Ascending aorta (tissue), 2 donors: ENCODE results near the gene TSPAN3. TPM values are rescaled to one million over a fixed set of nuclear protein-coding genes. Genes with fewer than 3 reads are reported as not detected.

Experiments
- DNase-seq, 2 donors: peaks; one replicate each; pipeline ENCODE4 v3.0.0-alpha.2; 2019; ENCODE audit warnings: low spot score in 2 of 2
- H3K27ac ChIP-seq, 2 donors: fragments of 200-600 bp; sonication (generic); one replicate each; pipeline ENCODE4 v1.5.1; 2016 to 2017; ENCODE audit warnings: mild to moderate bottlenecking in 1 of 2
- H3K27me3 ChIP-seq: fragments of 200-600 bp; sonication (generic); one replicate; pipeline ENCODE4 v1.5.1; 2017
- H3K36me3 ChIP-seq, 2 donors: fragments of 200-600 bp; sonication (generic); one replicate each; pipeline ENCODE4 v1.5.1; 2016
- H3K4me1 ChIP-seq, 2 donors: fragments of 200-600 bp; sonication (generic); one replicate each; pipeline ENCODE4 v1.5.1; 2016 to 2017; ENCODE audit warnings: mild to moderate bottlenecking in 1 of 2
- H3K4me3 ChIP-seq, 2 donors: fragments of 200-600 bp; sonication (generic); one replicate each; pipeline ENCODE4 v1.5.1; 2016 to 2017; ENCODE audit warnings: mild to moderate bottlenecking in 1 of 2
- H3K9me3 ChIP-seq, 2 donors: fragments of 200-600 bp; sonication (generic); one replicate each; pipeline ENCODE4 v1.5.1; 2016
- intact Hi-C: fragments of 100-400 bp; cut with DNase I; formaldehyde crosslinking; loops from one replicate; pipeline ENCODE4 v1.15.1; 2023
- total RNA-seq: library from RNA; depleted of rRNA; stranded (reverse); fragments of >200 nt; gene quantifications from one replicate; pipeline ENCODE4 v1.1.0, GENCODE V29; 2016
- TF ChIP-seq, protein P1 (sequence below), 3 experiments: fragments of 200-600 bp in 2 of 3; fragments of 450-650 bp in 1 of 3; sonication (generic) in 2 of 3; IDR thresholded peaks; one replicate each; pipeline ENCODE4 v1.5.1; 2016 to 2019; ENCODE audit warnings: antibody characterized with exemption in 3 of 3, mild to moderate bottlenecking in 1 of 3, moderate library complexity in 1 of 3

Gene TSPAN3
- total RNA-seq, 1 donor from 2014 or later: 98.2 TPM

DNA sequence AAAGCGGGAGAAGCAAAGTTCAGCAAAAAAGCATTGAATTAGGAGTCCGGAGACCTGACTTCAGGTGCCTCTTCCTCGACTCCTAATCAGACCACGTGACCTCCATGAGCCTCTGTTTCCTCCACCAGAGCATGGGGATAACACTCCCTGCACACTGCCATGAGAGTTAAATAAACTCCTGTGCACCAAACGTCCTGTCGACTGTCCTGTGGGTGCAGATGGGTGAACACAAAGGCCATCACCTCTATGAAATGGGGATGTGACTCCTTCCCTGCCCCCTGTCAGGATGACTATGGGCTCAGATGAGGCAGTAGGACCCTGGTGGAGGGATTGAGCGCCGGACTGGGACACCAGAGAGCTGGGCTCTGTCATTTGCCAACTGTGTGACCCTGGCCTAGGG lies 13.5 kb upstream of the TSPAN3 start:
- no peak overlapping the region for H3K4me3 ChIP-seq
- H3K27me3 ChIP-seq: no peaks in the 10 kb centered on the region
- no peaks in the 10 kb centered on the region for H3K36me3 ChIP-seq
- no peaks in the 10 kb centered on the region for H3K9me3 ChIP-seq
- intact Hi-C loops: no loop called here
- TF ChIP-seq, protein P1, sequence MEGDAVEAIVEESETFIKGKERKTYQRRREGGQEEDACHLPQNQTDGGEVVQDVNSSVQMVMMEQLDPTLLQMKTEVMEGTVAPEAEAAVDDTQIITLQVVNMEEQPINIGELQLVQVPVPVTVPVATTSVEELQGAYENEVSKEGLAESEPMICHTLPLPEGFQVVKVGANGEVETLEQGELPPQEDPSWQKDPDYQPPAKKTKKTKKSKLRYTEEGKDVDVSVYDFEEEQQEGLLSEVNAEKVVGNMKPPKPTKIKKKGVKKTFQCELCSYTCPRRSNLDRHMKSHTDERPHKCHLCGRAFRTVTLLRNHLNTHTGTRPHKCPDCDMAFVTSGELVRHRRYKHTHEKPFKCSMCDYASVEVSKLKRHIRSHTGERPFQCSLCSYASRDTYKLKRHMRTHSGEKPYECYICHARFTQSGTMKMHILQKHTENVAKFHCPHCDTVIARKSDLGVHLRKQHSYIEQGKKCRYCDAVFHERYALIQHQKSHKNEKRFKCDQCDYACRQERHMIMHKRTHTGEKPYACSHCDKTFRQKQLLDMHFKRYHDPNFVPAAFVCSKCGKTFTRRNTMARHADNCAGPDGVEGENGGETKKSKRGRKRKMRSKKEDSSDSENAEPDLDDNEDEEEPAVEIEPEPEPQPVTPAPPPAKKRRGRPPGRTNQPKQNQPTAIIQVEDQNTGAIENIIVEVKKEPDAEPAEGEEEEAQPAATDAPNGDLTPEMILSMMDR (IDR thresholded peaks at IDR 0.05): no peak
- DNase-seq: peak in 1 of 2 donors; percentile 42
- peaks cover 0 to 3% of the 10 kb centered on the region in 2 donors for H3K4me1 ChIP-seq
- H3K27ac ChIP-seq: peak overlapping the region; percentile 27 to 70

DNA sequence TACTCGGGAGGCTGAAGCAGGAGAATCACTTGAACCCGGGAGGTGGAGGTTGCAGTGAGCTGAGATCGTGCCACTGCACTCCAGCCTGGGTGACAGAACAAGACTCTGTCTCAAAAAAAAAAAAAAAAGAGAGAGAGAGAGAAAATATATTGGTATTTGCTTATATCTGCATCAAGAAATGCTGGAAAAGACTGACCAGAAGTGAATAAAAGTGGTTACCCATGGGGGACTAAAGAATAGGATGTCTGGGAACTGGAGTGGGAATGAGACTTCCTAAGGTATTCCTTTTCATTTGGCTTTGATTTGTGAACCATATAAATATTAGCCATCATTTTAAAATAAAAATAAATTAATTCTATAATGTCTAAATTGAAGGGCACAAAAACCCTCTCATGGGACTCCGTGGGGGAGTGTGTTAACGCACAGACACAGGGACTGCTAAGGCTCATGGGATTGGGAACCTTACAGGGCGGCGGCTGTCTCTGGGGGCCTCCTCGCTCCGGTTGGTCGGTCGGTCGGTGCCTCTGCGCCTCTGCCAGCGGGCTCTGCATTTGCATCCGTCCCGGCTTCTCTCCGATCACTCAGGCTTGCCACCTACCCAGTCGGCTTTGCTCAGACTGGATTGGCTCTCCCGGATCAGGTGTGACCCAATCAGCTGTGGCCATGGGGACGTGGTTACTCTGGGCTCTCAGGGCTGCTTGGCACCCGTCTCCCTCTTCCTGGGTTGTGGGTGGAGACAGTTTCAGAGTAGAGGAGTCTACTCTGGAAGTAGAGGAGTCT lies 12.7 kb upstream of the TSPAN3 start:
- Histone ChIP-seq H3K4me1 (peaks cover 0 to 3% of the 10 kb centered on the region in 2 donors), H3K27ac (peak overlapping the region; percentile 27 to 63), H3K9me3 (no peaks in the 10 kb centered on the region), H3K4me3 (peak overlapping the region; percentile 29 to 54), H3K36me3 (no peaks in the 10 kb centered on the region), H3K27me3 (no peaks in the 10 kb centered on the region)
- TF ChIP-seq, protein P1 (IDR thresholded peaks at IDR 0.05): no peak
- peak; percentile 33 to 87 for DNase-seq
- intact Hi-C loops: loop anchor here (1.0 kb wide), 1 partner anchor 12 kb away; the partner anchor contains the start of gene TSPAN3

DNA sequence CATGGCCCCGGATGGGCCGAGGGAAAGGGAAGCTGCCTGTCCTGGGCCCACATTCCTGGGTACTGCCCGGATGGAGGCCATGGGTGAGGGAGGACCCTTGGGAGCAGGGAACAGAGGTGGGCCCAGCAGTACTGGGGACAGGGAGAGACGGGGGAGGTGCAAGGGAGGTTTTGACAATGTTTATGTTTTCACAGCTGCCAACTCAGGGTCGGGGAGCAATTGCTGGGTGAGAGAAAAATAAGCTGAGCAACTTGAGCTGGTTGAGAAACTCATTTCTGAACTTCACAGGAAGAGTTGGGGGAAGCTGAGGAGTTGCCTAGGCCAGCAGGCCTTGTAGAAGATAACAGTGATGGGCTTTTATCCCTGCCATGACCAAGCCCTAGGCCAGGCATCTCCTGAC lies 11.1 kb upstream of the TSPAN3 start:
- H3K27ac ChIP-seq: no peak overlapping the region
- no peaks in the 10 kb centered on the region for H3K36me3 ChIP-seq
- no peaks in the 10 kb centered on the region for H3K9me3 ChIP-seq
- intact Hi-C loops: no loop called here
- H3K4me1 ChIP-seq: peaks cover 0 to 3% of the 10 kb centered on the region in 2 donors
- H3K4me3 ChIP-seq: no peak overlapping the region
- TF ChIP-seq, protein P1 (IDR thresholded peaks at IDR 0.05): no peak
- no peaks in the 10 kb centered on the region for H3K27me3 ChIP-seq
- peak in 1 of 2 donors; percentile 34 for DNase-seq

DNA sequence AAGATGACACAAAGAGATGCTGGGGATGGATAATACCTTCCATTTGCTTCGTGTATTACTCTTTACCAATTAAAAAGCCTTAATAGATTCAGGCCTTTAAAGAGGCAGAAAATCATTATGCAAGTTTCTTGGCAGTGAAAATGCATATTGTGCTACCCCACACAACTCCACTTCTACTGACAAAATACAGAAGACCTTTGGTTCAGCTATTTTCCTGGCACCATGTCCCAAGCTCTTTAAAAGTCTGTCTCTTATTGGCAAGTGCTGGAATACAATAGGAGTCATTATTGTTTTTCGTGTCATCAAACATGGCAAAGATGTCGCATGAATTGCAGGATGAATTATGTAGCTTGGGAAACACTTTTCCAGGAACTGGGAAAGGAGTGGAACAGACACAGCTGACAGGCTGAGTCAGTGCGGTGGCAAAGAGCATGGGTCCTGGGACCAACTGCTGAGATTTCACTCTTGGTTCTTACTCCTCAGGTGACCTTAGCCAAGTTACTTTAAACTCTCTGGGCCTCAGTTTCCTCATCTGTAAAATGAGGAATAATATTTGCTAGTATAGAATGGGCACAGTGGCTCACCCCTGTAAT lies 5.5 kb upstream of the TSPAN3 start:
- intact Hi-C loops: no loop called here
- Histone ChIP-seq H3K4me3 (no peak overlapping the region), H3K36me3 (no peaks in the 10 kb centered on the region), H3K27ac (no peak overlapping the region), H3K27me3 (no peaks in the 10 kb centered on the region), H3K9me3 (no peaks in the 10 kb centered on the region), H3K4me1 (peaks cover 0 to under 1% of the 10 kb centered on the region in 2 donors)
- TF ChIP-seq, protein P1 (IDR thresholded peaks at IDR 0.05): no peak
- DNase-seq: no peak

DNA sequence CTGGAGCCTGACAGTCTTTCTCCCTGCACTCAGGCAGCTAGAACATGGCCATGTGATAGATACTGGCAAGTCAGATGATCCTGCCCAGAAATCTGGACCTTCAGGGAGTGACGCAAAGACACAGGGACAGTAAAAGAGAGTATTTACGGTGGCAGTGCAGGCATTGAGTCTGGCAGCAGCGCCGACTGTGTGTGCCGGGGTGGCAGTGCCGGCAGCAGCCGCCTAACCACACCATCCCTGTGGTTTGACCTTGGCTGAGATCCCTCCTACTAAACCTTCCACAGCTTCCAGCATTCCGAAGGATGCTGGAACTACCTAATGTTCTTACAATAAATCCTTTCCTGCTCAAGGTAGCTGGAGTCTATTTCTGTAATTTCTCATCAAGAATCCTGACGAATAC lies 4.6 kb upstream of the TSPAN3 start:
- TF ChIP-seq, protein P1 (IDR thresholded peaks at IDR 0.05): no peak

More for the DNA sequence above, 4.6 kb upstream of the TSPAN3 start:
- Histone ChIP-seq H3K4me1 (peaks cover 0 to 4% of the 10 kb centered on the region in 2 donors), H3K27me3 (no peaks in the 10 kb centered on the region), H3K9me3 (no peaks in the 10 kb centered on the region), H3K4me3 (no peak overlapping the region), H3K27ac (no peak overlapping the region), H3K36me3 (no peaks in the 10 kb centered on the region)
- no peak for DNase-seq
- intact Hi-C loops: no loop called here
